Islet of Langerhans (tissue), 1 donor: Measurements from ENCODE around the gene DAG1.

Experiments used
- FAIRE-seq: peaks from one replicate; lab custom pipeline; 2011; peaks lifted over from hg19 to GRCh38; lab: Jason Lieb, UNC

Gene DAG1

GRCh38 chr3:49469936-49470713, at the start of gene DAG1:
Gene DAG1 (plus strand): TSS chr3:49470267. CDS start chr3:49510535, 40,268 bp downstream.
- FAIRE-seq: no peak

- no peak for FAIRE-seq
Measured at GRCh38 chr3:49421890-49422378, 48.1 kb upstream of the DAG1 start.

- FAIRE-seq: no peak
Measured at GRCh38 chr3:49422379-49423248, 47.5 kb upstream of the DAG1 start, which contains the start of gene AMT. Gene AMT (minus strand): TSS chr3:49422473. CDS start chr3:49422450, 23 bp downstream.

- FAIRE-seq: no peak
Measured at GRCh38 chr3:49424816-49425215, 45.3 kb upstream of the DAG1 start.

- no peak for FAIRE-seq
Measured at GRCh38 chr3:49427586-49427985, 42.5 kb upstream of the DAG1 start.

- FAIRE-seq: no peak
Measured at GRCh38 chr3:49428752-49429080, 41.4 kb upstream of the DAG1 start.

- FAIRE-seq: no peak
Measured at GRCh38 chr3:49434731-49435130, 35.3 kb upstream of the DAG1 start.

GRCh38 chr3:49445391-49445790, 24.7 kb upstream of the DAG1 start:
- no peak for FAIRE-seq

- no peak for FAIRE-seq
Measured at GRCh38 chr3:49453621-49454020, 16.4 kb upstream of the DAG1 start.

GRCh38 chr3:49454458-49454857, 15.6 kb upstream of the DAG1 start:
- FAIRE-seq: no peak

- FAIRE-seq: no peak
Measured at GRCh38 chr3:49454898-49455681, 15.0 kb upstream of the DAG1 start.

GRCh38 chr3:49456466-49456865, 13.6 kb upstream of the DAG1 start:
- no peak for FAIRE-seq

- no peak for FAIRE-seq
Measured at GRCh38 chr3:49460188-49460890, 9.7 kb upstream of the DAG1 start.

- FAIRE-seq: no peak
Measured at GRCh38 chr3:49460956-49461355, 9.1 kb upstream of the DAG1 start.

- no peak for FAIRE-seq
Measured at GRCh38 chr3:49461443-49462171, 8.5 kb upstream of the DAG1 start.

GRCh38 chr3:49462222-49462621, 7.8 kb upstream of the DAG1 start:
- no peak for FAIRE-seq

GRCh38 chr3:49465270-49466034, 4.6 kb upstream of the DAG1 start:
- FAIRE-seq: no peak

GRCh38 chr3:49466085-49466484, 4.0 kb upstream of the DAG1 start:
- FAIRE-seq: no peak

- no peak for FAIRE-seq
Measured at GRCh38 chr3:49469037-49469935, 781 bp upstream of the DAG1 start.
